Liver (tissue), 9 donors: Measurements from ENCODE around the gene DOCK1. TPM values are rescaled to one million over a fixed set of nuclear protein-coding genes. Genes with fewer than 3 reads are reported as not detected.

Source experiments
- DNase-seq: peaks from one replicate; pipeline ENCODE4 v3.0.0-alpha.2; 2017; ENCODE audit warnings: low spot score
- H3K27ac ChIP-seq, 2 donors: one replicate each; pipeline ENCODE4 v1.7.0; 2013; ENCODE audit warnings: inconsistent platforms in 2 of 2, low read length in 2 of 2, control low read depth in 1 of 2, low read depth in 1 of 2, mild to moderate bottlenecking in 1 of 2
- H3K27me3 ChIP-seq, 4 donors: one replicate each; pipeline versions ENCODE4 v1.6.1 to v1.7.0; 2013; ENCODE audit warnings: low read length in 3 of 4, inconsistent platforms in 1 of 4, mild to moderate bottlenecking in 1 of 4, moderate library complexity in 1 of 4; ENCODE audit not compliant: control insufficient read depth in 4 of 4, insufficient read depth in 4 of 4
- H3K36me3 ChIP-seq, 4 donors: one replicate each; pipeline versions ENCODE4 v1.6.1 to v1.7.0; 2013; ENCODE audit warnings: low read length in 3 of 4, mild to moderate bottlenecking in 3 of 4, low read depth in 1 of 4, moderate library complexity in 1 of 4; ENCODE audit not compliant: control insufficient read depth in 4 of 4, insufficient read depth in 3 of 4
- H3K4me1 ChIP-seq, 4 donors: one replicate each; pipeline versions ENCODE4 v1.6.1 to v1.7.0; 2013; ENCODE audit warnings: low read length in 3 of 4, mild to moderate bottlenecking in 3 of 4, moderate library complexity in 1 of 4; ENCODE audit not compliant: control insufficient read depth in 4 of 4, insufficient read depth in 4 of 4
- H3K4me3 ChIP-seq, 3 donors: one replicate each; pipeline versions ENCODE4 v1.6.1 to v1.7.0; 2013; ENCODE audit warnings: low read length in 3 of 3, control low read depth in 1 of 3, low read depth in 1 of 3, mild to moderate bottlenecking in 1 of 3
- H3K9ac ChIP-seq, 2 donors: one replicate each; pipeline ENCODE4 v1.7.0; 2013; ENCODE audit warnings: low read length in 2 of 2, mild to moderate bottlenecking in 2 of 2, moderate library complexity in 2 of 2, control low read depth in 1 of 2, low read depth in 1 of 2
- H3K9me3 ChIP-seq, 4 donors: one replicate each; pipeline versions ENCODE4 v1.6.1 to v1.7.0; 2013; ENCODE audit warnings: low read length in 3 of 4; ENCODE audit not compliant: control insufficient read depth in 4 of 4
- ATF3 ChIP-seq: IDR thresholded peaks from 2 replicates; pipeline ENCODE4 v1.6.1; 2016; ENCODE audit warnings: antibody characterized with exemption
- CTCF ChIP-seq: fragments of 150-350 bp; IDR thresholded peaks from 2 replicates; pipeline ENCODE4 v1.5.1; 2017; ENCODE audit warnings: improper control_type of control experiment, low read depth, low read length; ENCODE audit not compliant: missing input control
- EGR1 ChIP-seq, 2 donors: IDR thresholded peaks; 2 replicates each; pipeline ENCODE4 v1.6.1; 2016 to 2018; ENCODE audit warnings: antibody characterized with exemption in 2 of 2, low read depth in 2 of 2
- FOXA1 ChIP-seq: IDR thresholded peaks from 2 replicates; pipeline ENCODE4 v1.6.1; 2016; ENCODE audit warnings: antibody characterized with exemption
- FOXA2 ChIP-seq: IDR thresholded peaks from 2 replicates; pipeline ENCODE4 v1.6.1; 2016; ENCODE audit warnings: antibody characterized with exemption
- GABPA ChIP-seq, 2 donors: IDR thresholded peaks in 1 of 2; conservative IDR thresholded peaks in 1 of 2; 2 replicates each; pipeline ENCODE4 v1.6.1; 2016; ENCODE audit warnings: antibody characterized with exemption in 2 of 2, mild to moderate bottlenecking in 1 of 2, moderate library complexity in 1 of 2
- HNF4A ChIP-seq, 2 donors: conservative IDR thresholded peaks; 2 replicates each; pipeline ENCODE4 v1.6.1; 2016; ENCODE audit warnings: antibody characterized with exemption in 2 of 2, mild to moderate bottlenecking in 2 of 2
- HNF4G ChIP-seq: IDR thresholded peaks from 2 replicates; pipeline ENCODE4 v1.6.1; 2016; ENCODE audit warnings: antibody characterized with exemption
- JUND ChIP-seq, 2 donors: IDR thresholded peaks; 2 replicates each; pipeline ENCODE4 v1.6.1; 2016; ENCODE audit warnings: antibody characterized with exemption in 2 of 2
- MAX ChIP-seq: IDR thresholded peaks from 2 replicates; pipeline ENCODE4 v1.6.1; 2016; ENCODE audit warnings: antibody characterized with exemption
- RAD21 ChIP-seq, 2 donors: IDR thresholded peaks; 2 replicates each; pipeline ENCODE4 v1.6.1; 2016; ENCODE audit warnings: antibody characterized with exemption in 2 of 2, mild to moderate bottlenecking in 2 of 2
- REST ChIP-seq: IDR thresholded peaks from 2 replicates; pipeline ENCODE4 v1.6.1; 2016; ENCODE audit warnings: antibody characterized with exemption, mild to moderate bottlenecking
- RXRA ChIP-seq, 2 donors: IDR thresholded peaks; 2 replicates each; pipeline ENCODE4 v1.6.1; 2017 to 2018; ENCODE audit warnings: antibody characterized with exemption in 2 of 2, mild to moderate bottlenecking in 1 of 2
- SP1 ChIP-seq: IDR thresholded peaks from 2 replicates; pipeline ENCODE4 v1.6.1; 2018; ENCODE audit warnings: antibody characterized with exemption, mild to moderate bottlenecking
- TAF1 ChIP-seq: conservative IDR thresholded peaks from 2 replicates; pipeline ENCODE4 v1.6.1; 2016; ENCODE audit warnings: antibody characterized with exemption, mild to moderate bottlenecking
- YY1 ChIP-seq: IDR thresholded peaks from 2 replicates; pipeline ENCODE4 v1.6.1; 2016; ENCODE audit warnings: antibody characterized with exemption, mild to moderate bottlenecking
- ZBTB33 ChIP-seq: IDR thresholded peaks from 2 replicates; pipeline ENCODE4 v1.6.1; 2016; ENCODE audit warnings: antibody characterized with exemption
- WGBS: extraction: QIAGEN DNeasy Blood & Tissue Kit; methylation state at CpG from one replicate; pipeline ENCODE4 v1.1.7; 2013; 5-methylcytosine and 5-hydroxymethylcytosine counted together
- polyA plus RNA-seq, 2 donors: library from polyadenylated mRNA; stranded (reverse) in 1 of 2; unstranded in 1 of 2; fragments of 200-250 nt in 1 of 2; fragments of >200 nt in 1 of 2; fragmentation: Nextera tagmentation in 1 of 2; extraction: Ambion mirVana in 1 of 2; gene quantifications; one replicate each; pipeline versions ENCODE4 v1.2.1 to v1.2.3, GENCODE V29; 2013 to 2015
- total RNA-seq, 2 donors: library from RNA; depleted of rRNA; stranded (reverse); fragments of >200 nt; gene quantifications; one replicate each; pipeline ENCODE4 v1.2.3, GENCODE V29; 2014
- donor health status: healthy.
- donor health status: healthy.
- donor health status: healthy.
- donor health status: healthy.
- donor health status: healthy.

The DOCK1 gene
- total and polyA plus RNA-seq, 4 donors: 3.8 to 28.8 (median 9.1) TPM

- H3K4me3 ChIP-seq: no peak overlapping the region
- no peak overlapping the region for H3K9ac ChIP-seq
- no peaks in the 10 kb centered on the region for H3K4me1 ChIP-seq
- H3K36me3 ChIP-seq: peaks cover 0 to 14% (median 4%) of the 10 kb centered on the region in 4 donors
- TF ChIP-seq CTCF (no peak), HNF4A (conservative IDR thresholded peaks at IDR 0.05) (no peak), TAF1 (no peak), FOXA2 (no peak), RAD21 (IDR thresholded peaks at IDR 0.05) (no peak), ZBTB33 (no peak), ATF3 (no peak), REST (no peak), GABPA (IDR thresholded peaks at IDR 0.05 in 1 of 2, conservative IDR thresholded peaks at IDR 0.05 in 1 of 2) (no peak), MAX (no peak), SP1 (no peak), EGR1 (IDR thresholded peaks at IDR 0.05; ENCODE audit: low read depth in 2 of 2) (no peak), RXRA (IDR thresholded peaks at IDR 0.05) (no peak), YY1 (no peak), JUND (IDR thresholded peaks at IDR 0.05) (no peak)
- H3K27ac ChIP-seq: no peak overlapping the region
- no peaks in the 10 kb centered on the region for H3K27me3 ChIP-seq
- H3K9me3 ChIP-seq: no peaks in the 10 kb centered on the region
- 92% methylated on average over 8 of the region's 8 CpGs for WGBS
- no peak for DNase-seq
Measured at GRCh38 chr10:127453706-127454105, 548.5 kb downstream of the DOCK1 start.

GRCh38 chr10:127456122-127456521 lies 550.9 kb downstream of the DOCK1 start:
- 95% methylated on average over 9 of the region's 9 CpGs for WGBS
- H3K36me3 ChIP-seq: peaks cover 0 to 7% (median 0%) of the 10 kb centered on the region in 4 donors
- no peak for DNase-seq
- TF ChIP-seq ZBTB33 (no peak), MAX (no peak), YY1 (no peak), HNF4G (no peak), FOXA2 (no peak), SP1 (no peak), CTCF (no peak), TAF1 (no peak), FOXA1 (no peak), RAD21 (IDR thresholded peaks at IDR 0.05) (no peak), RXRA (IDR thresholded peaks at IDR 0.05) (no peak)

More at GRCh38 chr10:127456122-127456521, 550.9 kb downstream of the DOCK1 start:
- Histone ChIP-seq H3K27me3 (no peaks in the 10 kb centered on the region), H3K9me3 (peaks cover 0 to 3% (median 0%) of the 10 kb centered on the region in 4 donors), H3K4me3 (no peak overlapping the region), H3K4me1 (no peaks in the 10 kb centered on the region), H3K9ac (no peak overlapping the region), H3K27ac (no peak overlapping the region)
